Measurements from ENCODE around the gene MROH8. TPM values are rescaled to one million over a fixed set of nuclear protein-coding genes. Genes with fewer than 3 reads are reported as not detected.

The MROH8 gene
- total RNA-seq, 2 donors from 2014 or later = 5.2 to 16.7 TPM

GRCh38 chr20:37225146-37225545 lies 45.8 kb upstream of the MROH8 start:
- TF ChIP-seq, protein P1, sequence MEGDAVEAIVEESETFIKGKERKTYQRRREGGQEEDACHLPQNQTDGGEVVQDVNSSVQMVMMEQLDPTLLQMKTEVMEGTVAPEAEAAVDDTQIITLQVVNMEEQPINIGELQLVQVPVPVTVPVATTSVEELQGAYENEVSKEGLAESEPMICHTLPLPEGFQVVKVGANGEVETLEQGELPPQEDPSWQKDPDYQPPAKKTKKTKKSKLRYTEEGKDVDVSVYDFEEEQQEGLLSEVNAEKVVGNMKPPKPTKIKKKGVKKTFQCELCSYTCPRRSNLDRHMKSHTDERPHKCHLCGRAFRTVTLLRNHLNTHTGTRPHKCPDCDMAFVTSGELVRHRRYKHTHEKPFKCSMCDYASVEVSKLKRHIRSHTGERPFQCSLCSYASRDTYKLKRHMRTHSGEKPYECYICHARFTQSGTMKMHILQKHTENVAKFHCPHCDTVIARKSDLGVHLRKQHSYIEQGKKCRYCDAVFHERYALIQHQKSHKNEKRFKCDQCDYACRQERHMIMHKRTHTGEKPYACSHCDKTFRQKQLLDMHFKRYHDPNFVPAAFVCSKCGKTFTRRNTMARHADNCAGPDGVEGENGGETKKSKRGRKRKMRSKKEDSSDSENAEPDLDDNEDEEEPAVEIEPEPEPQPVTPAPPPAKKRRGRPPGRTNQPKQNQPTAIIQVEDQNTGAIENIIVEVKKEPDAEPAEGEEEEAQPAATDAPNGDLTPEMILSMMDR (IDR thresholded peaks at IDR 0.05) = no peak
- TF ChIP-seq POLR2AphosphoS5 (IDR thresholded peaks at IDR 0.05) (no peak), POLR2A (IDR thresholded peaks at IDR 0.05) (no peak)
- Histone ChIP-seq H3K4me1 (replicated peaks) (no peaks in the 10 kb centered on the region), H3K27ac (no peak overlapping the region), H3K27me3 (replicated peaks; ENCODE audit: insufficient read depth) (no peaks in the 10 kb centered on the region), H3K4me3 (no peak overlapping the region), H3K9me3 (no peaks in the 10 kb centered on the region), H3K36me3 (peaks cover 0 to 22% of the 10 kb centered on the region in 2 donors)
- WGBS = 50% methylated on average over 5 of the region's 5 CpGs
- intact Hi-C loops (cut with DNase I) = no loop called here
- no peak for DNase-seq (ENCODE audit: low spot score)

- no peak for DNase-seq (ENCODE audit: low spot score)
- Histone ChIP-seq H3K36me3 (peaks cover 0 to 9% of the 10 kb centered on the region in 2 donors), H3K27me3 (replicated peaks; ENCODE audit: insufficient read depth) (no peaks in the 10 kb centered on the region), H3K9me3 (no peaks in the 10 kb centered on the region), H3K4me3 (no peak overlapping the region), H3K4me1 (replicated peaks) (no peaks in the 10 kb centered on the region), H3K27ac (no peak overlapping the region)
- intact Hi-C loops (cut with DNase I) = no loop called here
- TF ChIP-seq, protein P1 (IDR thresholded peaks at IDR 0.05) = no peak
- TF ChIP-seq POLR2A (IDR thresholded peaks at IDR 0.05) (no peak), POLR2AphosphoS5 (IDR thresholded peaks at IDR 0.05) (no peak)
Measured at GRCh38 chr20:37223053-37223452, 43.7 kb upstream of the MROH8 start.

DNA sequence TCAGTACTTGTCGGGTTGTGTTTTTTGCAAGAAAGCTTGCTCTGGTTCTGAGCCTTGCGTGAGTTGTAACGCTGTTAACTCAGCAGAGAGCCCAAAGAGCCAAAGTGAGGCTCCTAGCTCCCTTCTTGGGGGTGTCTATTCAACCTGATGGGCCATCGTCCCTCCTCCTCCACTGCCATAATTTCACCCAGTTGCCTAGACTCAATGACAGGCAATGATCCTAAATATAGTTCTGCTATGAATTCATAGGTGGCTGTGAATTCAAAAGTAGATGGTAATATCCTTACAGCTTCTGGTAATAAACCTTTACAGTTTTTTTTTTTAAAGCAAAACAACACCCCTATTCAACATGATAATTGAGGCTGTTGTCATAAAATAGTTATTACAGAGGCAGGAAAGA lies 42.7 kb upstream of the MROH8 start:
- H3K27me3 ChIP-seq (replicated peaks; ENCODE audit: insufficient read depth) = no peaks in the 10 kb centered on the region
- H3K9me3 ChIP-seq = no peaks in the 10 kb centered on the region
- no peak for DNase-seq (ENCODE audit: low spot score)
- H3K4me1 ChIP-seq (replicated peaks) = no peaks in the 10 kb centered on the region
- no peak overlapping the region for H3K4me3 ChIP-seq
- no peak for TF ChIP-seq POLR2A (IDR thresholded peaks at IDR 0.05)
- TF ChIP-seq POLR2AphosphoS5 (IDR thresholded peaks at IDR 0.05) = no peak
- TF ChIP-seq, protein P1 (IDR thresholded peaks at IDR 0.05) = no peak
- WGBS = 89% methylated on average over 4 of the region's 4 CpGs
- no peak overlapping the region for H3K27ac ChIP-seq
- intact Hi-C loops (cut with DNase I) = no loop called here
- H3K36me3 ChIP-seq = peaks cover 0 to 9% of the 10 kb centered on the region in 2 donors

GRCh38 chr20:37220731-37221130 lies 41.4 kb upstream of the MROH8 start:
- Histone ChIP-seq H3K9me3 (no peaks in the 10 kb centered on the region), H3K4me3 (no peak overlapping the region), H3K36me3 (peaks cover 0 to 9% of the 10 kb centered on the region in 2 donors), H3K27me3 (replicated peaks; ENCODE audit: insufficient read depth) (no peaks in the 10 kb centered on the region), H3K27ac (no peak overlapping the region), H3K4me1 (replicated peaks) (no peaks in the 10 kb centered on the region)
- 40% methylated on average over 3 of the region's 3 CpGs for WGBS
- TF ChIP-seq POLR2A (IDR thresholded peaks at IDR 0.05) = no peak
- TF ChIP-seq POLR2AphosphoS5 (IDR thresholded peaks at IDR 0.05) = no peak
- TF ChIP-seq, protein P1 (IDR thresholded peaks at IDR 0.05) = no peak
- intact Hi-C loops (cut with DNase I) = no loop called here
- no peak for DNase-seq (ENCODE audit: low spot score)

DNA sequence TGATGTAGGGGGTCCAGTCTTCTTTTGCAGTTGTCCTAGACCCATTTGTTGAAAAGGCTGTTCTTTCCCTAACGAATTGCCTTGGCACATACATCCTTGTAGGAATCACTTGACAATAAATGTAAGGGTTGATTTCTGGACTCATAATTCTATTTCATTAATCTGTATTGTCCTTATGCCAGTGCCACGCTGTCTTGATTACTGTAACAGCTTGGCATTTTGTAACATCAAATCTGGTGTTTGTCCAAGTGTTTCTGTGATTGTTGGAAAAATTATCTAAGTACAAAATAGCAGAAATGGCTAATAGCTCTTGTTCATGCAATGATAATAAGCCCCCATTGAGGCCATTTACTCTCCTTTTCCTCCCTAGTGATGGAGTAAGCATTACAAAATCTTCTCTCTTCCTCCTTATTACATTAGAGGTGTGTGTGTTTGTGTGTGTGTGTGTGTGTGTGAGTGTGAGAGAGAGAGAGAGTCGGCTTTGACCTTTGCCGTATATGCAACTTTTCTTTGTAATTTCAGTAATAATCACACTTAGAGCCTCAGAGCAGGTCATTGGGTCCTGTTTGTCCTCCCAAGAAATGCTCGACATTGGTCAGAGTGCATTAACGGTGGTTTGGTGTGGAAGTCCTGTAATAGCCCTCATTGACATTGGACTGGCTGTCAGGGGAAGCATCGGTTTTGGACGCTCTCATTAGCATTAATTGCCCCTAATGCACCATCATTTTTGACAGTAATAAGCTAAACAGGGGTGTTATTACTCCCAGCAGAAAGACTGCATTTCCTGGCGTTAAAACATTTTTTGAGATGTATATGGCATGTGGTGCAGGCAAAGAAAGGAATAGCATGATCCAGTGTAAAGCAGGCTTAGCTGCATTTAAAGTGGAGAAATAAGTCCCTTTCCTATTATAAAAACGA lies 40.7 kb upstream of the MROH8 start:
- no peaks in the 10 kb centered on the region for H3K9me3 ChIP-seq
- no peak for TF ChIP-seq POLR2A (IDR thresholded peaks at IDR 0.05)
- TF ChIP-seq, protein P1 (IDR thresholded peaks at IDR 0.05) = no peak
- TF ChIP-seq POLR2AphosphoS5 (IDR thresholded peaks at IDR 0.05) = no peak
- WGBS = 64% methylated on average over 10 of the region's 10 CpGs
- H3K4me1 ChIP-seq (replicated peaks) = no peaks in the 10 kb centered on the region
- DNase-seq (ENCODE audit: low spot score) = no peak
- peaks cover 0 to 9% of the 10 kb centered on the region in 2 donors for H3K36me3 ChIP-seq
- no peaks in the 10 kb centered on the region for H3K27me3 ChIP-seq (replicated peaks; ENCODE audit: insufficient read depth)
- H3K4me3 ChIP-seq = no peak overlapping the region
- H3K27ac ChIP-seq = no peak overlapping the region
- intact Hi-C loops (cut with DNase I) = no loop called here
